H1 (cell line): Measurements from ENCODE around the gene SHROOM4. TPM values are rescaled to one million over a fixed set of nuclear protein-coding genes. Genes with fewer than 3 reads are reported as not detected.

Source experiments
- ATF2 ChIP-seq: IDR thresholded peaks from 2 replicates; pipeline ENCODE4 v1.6.1; 2012; ENCODE audit warnings: low read length, inconsistent platforms
- EZH2 ChIP-seq: fragments of 200-600 bp; sonication (generic); IDR thresholded peaks from 2 replicates; pipeline ENCODE4 v1.7.1; 2012; ENCODE audit warnings: low read depth, mild to moderate bottlenecking, moderate library complexity, low read length, inconsistent platforms; ENCODE audit not compliant: severe bottlenecking
- HDAC2 ChIP-seq, 2 experiments: fragments of 300-600 bp in 1 of 2; sonication (generic) in 1 of 2; IDR thresholded peaks; 2 replicates each; pipeline ENCODE4 v1.6.1; 2011 to 2012; ENCODE audit warnings: low read depth in 2 of 2, low read length in 2 of 2, mild to moderate bottlenecking in 2 of 2, moderate library complexity in 2 of 2, borderline replicate concordance in 1 of 2, inconsistent platforms in 1 of 2
- MAX ChIP-seq: IDR thresholded peaks from 2 replicates; pipeline ENCODE4 v1.6.1; 2012; ENCODE audit warnings: inconsistent platforms
- TCF12 ChIP-seq: IDR thresholded peaks from 2 replicates; pipeline ENCODE4 v1.6.1; 2011; ENCODE audit warnings: low read depth, mild to moderate bottlenecking, low read length
- polyA plus RNA-seq, 7 experiments: library from polyadenylated mRNA; depleted of rRNA in 3 of 7; stranded (reverse) in 5 of 7; unstranded in 2 of 7; fragments of >200 nt in 5 of 7; fragments of 200-250 nt in 2 of 7; gene quantifications; 1 replicate in 5 of 7; 2 replicates in 1 of 7; 4 replicates in 1 of 7; pipeline versions ENCODE4 v1.2.1 to v1.2.3, GENCODE V29; 2011 to 2013; ENCODE audit warnings: missing spikeins in 2 of 7, mixed read lengths in 2 of 7
- total RNA-seq: library from RNA; stranded (reverse); fragmentation: NEBNext Ultra II Directional; extraction: Animal tissue kit (Norgen Biotek cat#: 25700); gene quantifications from 2 replicates; pipeline ENCODE4 v1.2.1, GENCODE V29; 2021

The SHROOM4 gene
- total and polyA plus RNA-seq, 2 of the 8 experiments (the other 6 are each of a cell fraction or from before 2014, with no cell fraction given): 1.6 to 5.6 TPM

- TF ChIP-seq ATF2 (no peak), MAX (no peak), TCF12 (no peak), HDAC2 (IDR thresholded peaks at IDR 0.05; ENCODE audit: borderline replicate concordance in 1 of 2, low read depth in 2 of 2, low read length in 2 of 2) (no peak), EZH2 (no peak)
These were observed 1.1 kb upstream of the SHROOM4 start (continued) for GRCh38 chrX:50815120-50815519.
